H1 (cell line): Measurements from ENCODE around the gene SLC9A3. TPM values are rescaled to one million over a fixed set of nuclear protein-coding genes. Genes with fewer than 3 reads are reported as not detected.

ENCODE experiments used
- CTCF ChIA-PET: fragments of 300-600 bp; sonication (Branson Sonifier 250); formaldehyde crosslinking; loops from one replicate; lab custom pipeline; 2021; ENCODE audit not compliant: partially characterized antibody; lab: Charles Lee
- POLR2A ChIA-PET: fragments of 300-600 bp; sonication (Branson Sonifier 250); formaldehyde crosslinking; loops from one replicate; lab custom pipeline; 2021; ENCODE audit warnings: inconsistent platforms; ENCODE audit not compliant: partially characterized antibody; lab: Charles Lee
- DNase-seq, 2 experiments: peaks; one replicate each; pipeline versions ENCODE4 v3.0.0 to v3.0.0-alpha.2; 2010 to 2022; ENCODE audit warnings: low spot score in 2 of 2, low read depth in 1 of 2, mixed read lengths in 1 of 2
- FAIRE-seq: peaks from 2 replicates; lab custom pipeline; 2011; peaks lifted over from hg19 to GRCh38; lab: Jason Lieb, UNC
- H2AFZ ChIP-seq: 2 replicates; pipeline ENCODE4 v1.8.1; 2012; ENCODE audit warnings: low read length, inconsistent platforms
- H2AK5ac ChIP-seq: 2 replicates; pipeline ENCODE4 v1.6.1; 2013; ENCODE audit warnings: low read depth, low read length
- H2BK120ac ChIP-seq: replicated peaks from 2 replicates; pipeline ENCODE3; 2013; ENCODE audit warnings: low read depth, low read length, inconsistent platforms
- H2BK12ac ChIP-seq: 2 replicates; pipeline ENCODE4 v1.6.1; 2013; ENCODE audit warnings: low read depth, low read length
- H2BK15ac ChIP-seq: 2 replicates; pipeline ENCODE4 v1.6.1; 2013; ENCODE audit warnings: low read length
- H2BK20ac ChIP-seq: 2 replicates; pipeline ENCODE4 v1.6.1; 2013; ENCODE audit warnings: low read length
- H2BK5ac ChIP-seq: 2 replicates; pipeline ENCODE4 v1.6.1; 2013; ENCODE audit warnings: low read depth, low read length
- H3K14ac ChIP-seq: 2 replicates; pipeline ENCODE4 v1.6.1; 2013; ENCODE audit warnings: inconsistent platforms; ENCODE audit not compliant: insufficient read length
- H3K18ac ChIP-seq: 2 replicates; pipeline ENCODE4 v1.6.1; 2013; ENCODE audit warnings: low read length; ENCODE audit errors: extremely low read depth
- H3K23ac ChIP-seq: 2 replicates; pipeline ENCODE4 v1.6.1; 2013; ENCODE audit warnings: inconsistent platforms; ENCODE audit not compliant: insufficient read length
- H3K23me2 ChIP-seq: 2 replicates; pipeline ENCODE4 v1.6.1; 2013; ENCODE audit warnings: low read depth, low read length
- H3K27ac ChIP-seq: 2 replicates; pipeline ENCODE4 v1.6.1; 2011; ENCODE audit warnings: low read depth, low read length, inconsistent platforms
- H3K27me3 ChIP-seq, 4 experiments: replicated peaks in 1 of 4; 1 replicate in 1 of 4; 2 replicates in 3 of 4; pipeline versions ENCODE4 v1.6.1 to v1.8.1; 2011 to 2013; ENCODE audit warnings: low read length in 3 of 4, mild to moderate bottlenecking in 3 of 4, inconsistent platforms in 2 of 4, mixed read lengths in 2 of 4, moderate library complexity in 1 of 4; ENCODE audit not compliant: control insufficient read depth in 3 of 4, insufficient read depth in 3 of 4; ENCODE audit errors: extremely low read depth in 1 of 4
- H3K36me3 ChIP-seq, 4 experiments: 2 replicates each; pipeline versions ENCODE4 v1.6.1 to v1.8.1; 2011 to 2013; ENCODE audit warnings: mild to moderate bottlenecking in 4 of 4, low read length in 3 of 4, moderate library complexity in 2 of 4, control low read depth in 1 of 4, inconsistent platforms in 1 of 4; ENCODE audit not compliant: insufficient read depth in 4 of 4, control insufficient read depth in 2 of 4
- H3K4ac ChIP-seq: replicated peaks from 2 replicates; pipeline ENCODE3; 2013; ENCODE audit warnings: low read length, low read depth, mixed read lengths, inconsistent platforms; ENCODE audit not compliant: insufficient read length
- H3K4me1 ChIP-seq, 4 experiments: replicated peaks in 1 of 4; 1 replicate in 1 of 4; 2 replicates in 3 of 4; pipeline versions ENCODE4 v1.6.1 to v1.8.1; 2011 to 2013; ENCODE audit warnings: low read length in 3 of 4, inconsistent platforms in 2 of 4, mixed read lengths in 1 of 4; ENCODE audit not compliant: insufficient read depth in 4 of 4, control insufficient read depth in 3 of 4
- H3K4me2 ChIP-seq, 2 experiments: 2 replicates each; pipeline versions ENCODE4 v1.6.1 to v1.8.1; 2011 to 2013; ENCODE audit warnings: low read depth in 2 of 2, low read length in 2 of 2, control low read depth in 1 of 2, inconsistent platforms in 1 of 2, mild to moderate bottlenecking in 1 of 2; ENCODE audit not compliant: insufficient read depth in 1 of 2
- H3K4me3 ChIP-seq, 4 experiments: fragments of 200-600, 300-600 bp in 1 of 4; sonication (generic), shearing (Covaris generic), sonication (Bioruptor Twin) in 1 of 4; 2 replicates each; pipeline versions ENCODE4 v1.5.1 to v1.8.1; 2011 to 2016; ENCODE audit warnings: low read length in 4 of 4, low read depth in 3 of 4, control low read depth in 2 of 4, inconsistent platforms in 2 of 4, mild to moderate bottlenecking in 2 of 4, mixed read lengths in 1 of 4, moderate library complexity in 1 of 4; ENCODE audit not compliant: insufficient read depth in 2 of 4; ENCODE audit errors: extremely low read depth in 1 of 4
- H3K56ac ChIP-seq: replicated peaks from 2 replicates; pipeline ENCODE3; 2013; ENCODE audit warnings: low read depth, mild to moderate bottlenecking, mixed read lengths, low read length, inconsistent platforms; ENCODE audit not compliant: insufficient read length
- H3K79me1 ChIP-seq: 2 replicates; pipeline ENCODE4 v1.6.1; 2013; ENCODE audit warnings: low read depth, low read length, control low read depth
- H3K79me2 ChIP-seq, 2 experiments: 2 replicates each; pipeline versions ENCODE4 v1.6.1 to v1.8.1; 2012 to 2013; ENCODE audit warnings: low read length in 2 of 2, mild to moderate bottlenecking in 2 of 2, inconsistent platforms in 1 of 2; ENCODE audit not compliant: insufficient read depth in 2 of 2, control insufficient read depth in 1 of 2
- H3K9ac ChIP-seq, 4 experiments: replicated peaks in 1 of 4; 1 replicate in 1 of 4; 2 replicates in 3 of 4; pipeline versions ENCODE4 v1.6.1 to v1.8.1; 2011 to 2013; ENCODE audit warnings: low read depth in 3 of 4, low read length in 3 of 4, control low read depth in 2 of 4, mild to moderate bottlenecking in 2 of 4, moderate library complexity in 2 of 4, inconsistent platforms in 1 of 4; ENCODE audit errors: extremely low read depth in 1 of 4
- H3K9me3 ChIP-seq, 2 experiments: 2 replicates each; pipeline versions ENCODE4 v1.6.1 to v1.8.1; 2012 to 2013; ENCODE audit warnings: mild to moderate bottlenecking in 2 of 2, moderate library complexity in 2 of 2, control low read depth in 1 of 2, inconsistent platforms in 1 of 2, low read depth in 1 of 2, low read length in 1 of 2, mixed read lengths in 1 of 2; ENCODE audit not compliant: insufficient read depth in 2 of 2
- H4K20me1 ChIP-seq, 2 experiments: replicated peaks in 1 of 2; 2 replicates each; pipeline versions ENCODE3 to v1.8.1; 2011 to 2013; ENCODE audit warnings: inconsistent platforms in 2 of 2, low read length in 2 of 2, mild to moderate bottlenecking in 1 of 2; ENCODE audit not compliant: insufficient read depth in 2 of 2, control insufficient read depth in 1 of 2
- H4K5ac ChIP-seq: 2 replicates; pipeline ENCODE4 v1.6.1; 2013; ENCODE audit warnings: low read length, low read depth, mixed read lengths, inconsistent platforms; ENCODE audit not compliant: insufficient read length
- H4K8ac ChIP-seq: 2 replicates; pipeline ENCODE4 v1.8.0; 2013; ENCODE audit warnings: mild to moderate bottlenecking, moderate library complexity, low read length, inconsistent platforms; ENCODE audit not compliant: insufficient read depth; ENCODE audit errors: extremely low read depth
- H4K91ac ChIP-seq: replicated peaks from 2 replicates; pipeline ENCODE3; 2013; ENCODE audit warnings: low read length, mixed read lengths, inconsistent platforms; ENCODE audit not compliant: insufficient read length
- BACH1 ChIP-seq: IDR thresholded peaks from 2 replicates; pipeline ENCODE4 v1.6.1; 2012; ENCODE audit warnings: low read length, improper control_type of control experiment
- FOSL1 ChIP-seq: IDR thresholded peaks from 2 replicates; pipeline ENCODE4 v1.6.1; 2011; ENCODE audit warnings: mild to moderate bottlenecking, low read depth, low read length, moderate library complexity; ENCODE audit not compliant: insufficient read depth
- GABPA ChIP-seq: IDR thresholded peaks from 2 replicates; pipeline ENCODE4 v1.6.1; 2011; ENCODE audit warnings: mild to moderate bottlenecking, low read length, moderate library complexity, borderline replicate concordance; ENCODE audit not compliant: insufficient read depth
- JUN ChIP-seq: IDR thresholded peaks from 2 replicates; pipeline ENCODE4 v1.6.1; 2011; ENCODE audit warnings: low read depth, mild to moderate bottlenecking, improper control_type of control experiment, low read length
- JUND ChIP-seq: IDR thresholded peaks from 2 replicates; pipeline ENCODE4 v1.6.1; 2011; ENCODE audit warnings: mild to moderate bottlenecking, improper control_type of control experiment, low read length
- RNF2 ChIP-seq: fragments of 200-900, 300-1000 bp; sonication (generic); IDR thresholded peaks from 2 replicates; pipeline ENCODE4 v1.7.1; 2016; ENCODE audit warnings: borderline replicate concordance, low read depth, mild to moderate bottlenecking, antibody characterized with exemption, low read length; ENCODE audit not compliant: poor library complexity, severe bottlenecking; ENCODE audit errors: missing control alignments
- SP1 ChIP-seq: IDR thresholded peaks from 2 replicates; pipeline ENCODE4 v1.6.1; 2011; ENCODE audit warnings: low read depth, low read length
- SUZ12 ChIP-seq: fragments of 200-600 bp; sonication (generic); IDR thresholded peaks from 2 replicates; pipeline ENCODE4 v1.6.1; 2012; ENCODE audit warnings: mild to moderate bottlenecking, inconsistent platforms, low read length, moderate library complexity, mixed read lengths
- TAF7 ChIP-seq: optimal IDR thresholded peaks from 2 replicates; pipeline ENCODE3; 2011; ENCODE audit warnings: low read depth, mild to moderate bottlenecking, inconsistent platforms, low read length, moderate library complexity, borderline replicate concordance
- TCF12 ChIP-seq: IDR thresholded peaks from 2 replicates; pipeline ENCODE4 v1.6.1; 2011; ENCODE audit warnings: low read depth, mild to moderate bottlenecking, low read length
- YY1 ChIP-seq: IDR thresholded peaks from 2 replicates; pipeline ENCODE4 v1.6.1; 2011; ENCODE audit warnings: low read depth, mild to moderate bottlenecking, low read length
- WGBS, 2 experiments: shearing (Covaris generic) in 1 of 2; methylation state at CpG; one replicate each; pipeline versions ENCODE4 v1.1.6 to v1.1.7; 2013 to 2015; ENCODE audit warnings: low lambda C conversion rate in 2 of 2, mixed read lengths in 2 of 2, inconsistent platforms in 1 of 2, low coverage in 1 of 2, missing lambda C conversion rate in 1 of 2; ENCODE audit not compliant: insufficient replicate concordance in 2 of 2, insufficient coverage in 1 of 2, insufficient read length in 1 of 2; ENCODE audit errors: extremely low coverage in 1 of 2, missing lambda C conversion rate in 1 of 2; 5-methylcytosine and 5-hydroxymethylcytosine counted together
- polyA plus RNA-seq, 7 experiments: library from polyadenylated mRNA; depleted of rRNA in 3 of 7; stranded (reverse) in 5 of 7; unstranded in 2 of 7; fragments of >200 nt in 5 of 7; fragments of 200-250 nt in 2 of 7; gene quantifications; 1 replicate in 5 of 7; 2 replicates in 1 of 7; 4 replicates in 1 of 7; pipeline versions ENCODE4 v1.2.1 to v1.2.3, GENCODE V29; 2011 to 2013; ENCODE audit warnings: missing spikeins in 2 of 7, mixed read lengths in 2 of 7
- total RNA-seq: library from RNA; stranded (reverse); fragmentation: NEBNext Ultra II Directional; extraction: Animal tissue kit (Norgen Biotek cat#: 25700); gene quantifications from 2 replicates; pipeline ENCODE4 v1.2.1, GENCODE V29; 2021

The SLC9A3 gene
- total and polyA plus RNA-seq, 2 of the 8 experiments (the other 6 are each of a cell fraction or from before 2014, with no cell fraction given): 0.95 to 1.0 TPM

DNA sequence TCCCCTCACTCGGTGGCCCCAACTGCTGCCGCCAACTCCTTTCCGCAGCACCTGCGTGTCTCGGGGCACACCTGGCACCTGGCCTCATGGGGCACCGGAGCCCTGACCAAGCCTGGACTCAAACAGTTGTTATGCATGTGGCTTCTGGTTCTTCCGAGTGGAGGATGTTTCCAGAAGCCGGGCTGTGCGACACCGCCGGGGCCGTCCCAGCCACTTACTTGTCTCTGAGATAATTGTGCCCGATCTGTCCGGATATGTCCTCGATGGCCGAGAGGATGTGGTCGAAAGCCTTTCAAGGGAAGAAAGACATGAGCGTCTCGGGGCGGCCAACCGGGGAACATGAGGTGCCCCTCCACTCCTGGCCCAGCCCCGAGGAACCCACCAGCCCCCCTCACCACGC lies 42.9 kb downstream of the SLC9A3 start:
- Histone ChIP-seq H4K5ac (no peak overlapping the region), H2BK20ac (no peak overlapping the region), H4K20me1 (peaks cover 4 to 6% of the 10 kb centered on the region in 2 experiments), H3K18ac (no peak overlapping the region), H3K9ac (no peak overlapping the region), H2BK12ac (no peak overlapping the region), H3K4me2 (no peak overlapping the region), H2AK5ac (no peak overlapping the region), H3K79me2 (no peaks in the 10 kb centered on the region), H2BK15ac (no peak overlapping the region), H3K56ac (no peak overlapping the region), H2AFZ (no peak overlapping the region), H3K27ac (no peak overlapping the region), H4K91ac (no peak overlapping the region), H2BK5ac (no peak overlapping the region), H3K79me1 (no peaks in the 10 kb centered on the region), H3K27me3 (peaks cover 0 to 6% (median 5%) of the 10 kb centered on the region in 4 experiments; a peak in 6 of 7 replicates), H3K36me3 (no peaks in the 10 kb centered on the region), H3K4me3 (no peak overlapping the region), H3K9me3 (no peaks in the 10 kb centered on the region), H4K8ac (no peak overlapping the region), H3K23ac (no peak overlapping the region), H3K14ac (no peak overlapping the region), H2BK120ac (no peak overlapping the region), H3K4ac (no peak overlapping the region), H3K23me2 (no peaks in the 10 kb centered on the region), H3K4me1 (no peaks in the 10 kb centered on the region)
- WGBS, 2 experiments: 92% methylated on average over 16 of the region's 23 CpGs; no CpG with 5 or more reads in 1 of the 2 experiments
- CTCF ChIA-PET: interaction anchor here (0.7 kb wide), 1 partner anchor 72 kb away, joined by 3 read pairs; no protein-coding TSS in a partner anchor
- no peak for DNase-seq
- no peak for FAIRE-seq
- POLR2A ChIA-PET: no interaction called here
- TF ChIP-seq SP1 (no peak), RNF2 (no peak), TCF12 (no peak), YY1 (no peak), BACH1 (no peak), JUN (no peak), TAF7 (no peak), JUND (no peak), SUZ12 (no peak), FOSL1 (no peak), GABPA (no peak)
